GM10847 (cell line): ENCODE data around the gene DCUN1D2.

Experiments used
- POLR2A ChIP-seq: IDR thresholded peaks from 2 replicates; pipeline ENCODE4 v1.6.1; 2011; ENCODE audit not compliant: insufficient read length; ENCODE audit errors: extremely low read depth

Gene DCUN1D2

GRCh38 chr13:113490496-113491417 lies at the start of gene DCUN1D2:
TSS of gene DCUN1D2 (minus strand) at chr13:113490711. CDS start at chr13:113490669, 42 bp downstream.
- TF ChIP-seq POLR2A, result peak; percentile 75

DNA sequence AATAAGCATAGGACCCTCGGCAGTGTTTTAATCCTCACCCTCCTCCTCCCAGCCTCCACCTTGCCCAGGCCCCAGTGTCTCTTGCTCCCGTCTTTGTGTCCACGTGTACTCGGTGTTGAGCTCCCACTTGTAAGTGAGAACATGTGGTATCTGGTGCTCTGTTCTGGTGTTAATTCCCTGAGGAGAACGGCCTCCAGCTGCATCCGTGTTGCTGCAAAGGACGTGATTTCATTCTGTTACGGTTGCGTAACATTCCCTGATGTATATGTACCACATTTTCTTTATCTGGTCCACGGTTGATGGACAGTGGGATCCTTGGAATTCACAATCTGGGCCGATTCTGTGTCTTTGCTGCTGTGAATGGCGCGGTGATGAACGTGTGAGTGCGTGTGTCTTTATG lies 49.3 kb upstream of the DCUN1D2 start:
- no peak for TF ChIP-seq POLR2A

DNA sequence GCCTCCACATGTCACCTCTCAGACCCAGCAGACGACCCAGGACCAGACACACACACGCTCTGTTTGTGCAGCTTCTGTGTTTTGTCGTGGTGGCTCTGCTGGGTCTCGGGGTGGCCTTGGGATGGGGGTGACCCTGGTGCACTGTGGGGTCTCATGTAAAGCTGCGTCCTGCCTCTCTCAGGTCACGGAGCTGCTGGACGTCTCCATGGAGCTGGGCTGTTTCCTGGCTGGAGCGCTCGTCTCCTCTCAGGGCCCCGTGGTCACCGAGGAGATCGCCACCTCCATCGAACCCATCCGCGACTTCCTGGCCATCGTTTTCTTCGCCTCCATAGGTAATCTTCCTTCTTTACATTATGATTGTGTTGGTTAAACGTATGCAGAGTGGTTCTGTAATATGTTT lies 48.7 kb upstream of the DCUN1D2 start:
- no peak for TF ChIP-seq POLR2A

- TF ChIP-seq POLR2A, result no peak
Observed at GRCh38 chr13:113538689-113539058, 48.2 kb upstream of the DCUN1D2 start.

DNA sequence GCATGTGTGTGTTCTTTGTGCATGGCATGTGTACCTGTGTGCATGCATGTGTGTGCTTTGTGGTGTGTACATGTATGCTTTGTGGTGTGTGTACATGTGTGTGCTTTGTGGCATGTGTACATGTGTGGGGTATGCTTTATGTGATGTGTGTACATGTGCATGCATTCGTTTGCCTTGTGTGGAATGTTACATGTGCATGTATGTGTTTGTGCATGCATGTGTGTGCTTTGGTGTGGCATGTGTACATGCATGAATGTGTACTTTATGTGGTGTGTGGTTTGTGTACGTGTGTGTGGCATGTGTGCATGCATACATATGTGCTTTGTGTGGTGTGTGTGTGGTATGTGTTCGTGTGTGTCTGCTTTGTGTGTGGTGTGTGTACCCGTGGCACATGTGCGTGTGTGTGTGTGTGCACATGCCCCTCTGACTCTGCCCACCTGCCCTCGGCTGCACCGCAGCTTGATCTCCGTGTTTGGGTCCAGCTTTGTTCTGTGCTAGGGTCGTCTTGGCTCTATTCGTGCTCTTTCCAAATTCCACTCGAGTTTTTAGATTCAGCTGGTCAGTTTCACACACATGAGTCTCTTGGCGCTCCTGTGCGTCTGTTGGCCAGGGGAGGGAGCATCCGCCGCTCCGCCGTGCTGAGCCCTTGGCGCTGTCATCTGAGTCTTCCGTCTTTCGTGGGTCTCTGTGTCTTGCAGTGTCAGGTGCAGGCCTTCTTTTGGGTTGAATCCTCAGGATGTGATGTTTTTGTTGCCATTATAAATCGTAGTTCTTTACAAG lies 47.6 kb upstream of the DCUN1D2 start:
- TF ChIP-seq POLR2A, result no peak

GRCh38 chr13:113537205-113537604 lies 46.7 kb upstream of the DCUN1D2 start:
- TF ChIP-seq POLR2A, result no peak

GRCh38 chr13:113536461-113537110 lies 46.1 kb upstream of the DCUN1D2 start:
- TF ChIP-seq POLR2A, result no peak

- no peak for TF ChIP-seq POLR2A
Observed at GRCh38 chr13:113535381-113535781, 44.9 kb upstream of the DCUN1D2 start.

GRCh38 chr13:113534236-113534860 lies 43.8 kb upstream of the DCUN1D2 start:
- no peak for TF ChIP-seq POLR2A

DNA sequence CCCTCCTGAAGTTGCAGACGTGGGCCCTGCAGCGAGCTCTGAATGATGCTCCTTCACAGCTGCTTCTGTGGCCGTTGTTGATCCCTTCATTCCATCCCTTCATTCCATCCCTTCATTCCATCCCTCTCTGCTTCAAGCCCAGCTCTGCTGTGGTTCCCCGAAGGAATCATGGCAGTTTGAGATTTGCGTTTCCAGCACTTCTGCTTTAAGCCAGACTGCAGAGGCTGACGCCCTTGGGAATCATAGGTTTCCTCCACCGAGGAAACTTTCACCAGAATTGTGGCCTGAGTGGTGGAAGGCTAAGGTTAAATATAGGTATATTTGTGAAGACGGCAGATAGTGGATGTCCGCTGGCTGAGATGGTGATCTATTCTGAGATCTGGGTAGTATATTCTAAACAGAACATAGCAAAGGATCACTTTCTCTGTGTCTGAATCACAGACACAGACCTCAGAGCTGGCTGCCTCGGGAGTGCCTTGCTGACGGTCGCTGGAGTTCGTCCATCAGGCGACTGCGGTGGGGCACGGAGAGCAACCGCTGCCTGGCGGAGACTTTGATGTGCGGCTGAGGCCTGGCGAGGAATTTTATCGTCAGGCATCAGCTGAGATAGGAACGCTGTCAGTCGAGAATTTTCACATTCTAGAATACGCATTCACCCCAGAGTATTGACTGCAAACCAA lies 42.8 kb upstream of the DCUN1D2 start:
- no peak for TF ChIP-seq POLR2A

- TF ChIP-seq POLR2A, result no peak
Observed at GRCh38 chr13:113532156-113532806, 41.8 kb upstream of the DCUN1D2 start.

DNA sequence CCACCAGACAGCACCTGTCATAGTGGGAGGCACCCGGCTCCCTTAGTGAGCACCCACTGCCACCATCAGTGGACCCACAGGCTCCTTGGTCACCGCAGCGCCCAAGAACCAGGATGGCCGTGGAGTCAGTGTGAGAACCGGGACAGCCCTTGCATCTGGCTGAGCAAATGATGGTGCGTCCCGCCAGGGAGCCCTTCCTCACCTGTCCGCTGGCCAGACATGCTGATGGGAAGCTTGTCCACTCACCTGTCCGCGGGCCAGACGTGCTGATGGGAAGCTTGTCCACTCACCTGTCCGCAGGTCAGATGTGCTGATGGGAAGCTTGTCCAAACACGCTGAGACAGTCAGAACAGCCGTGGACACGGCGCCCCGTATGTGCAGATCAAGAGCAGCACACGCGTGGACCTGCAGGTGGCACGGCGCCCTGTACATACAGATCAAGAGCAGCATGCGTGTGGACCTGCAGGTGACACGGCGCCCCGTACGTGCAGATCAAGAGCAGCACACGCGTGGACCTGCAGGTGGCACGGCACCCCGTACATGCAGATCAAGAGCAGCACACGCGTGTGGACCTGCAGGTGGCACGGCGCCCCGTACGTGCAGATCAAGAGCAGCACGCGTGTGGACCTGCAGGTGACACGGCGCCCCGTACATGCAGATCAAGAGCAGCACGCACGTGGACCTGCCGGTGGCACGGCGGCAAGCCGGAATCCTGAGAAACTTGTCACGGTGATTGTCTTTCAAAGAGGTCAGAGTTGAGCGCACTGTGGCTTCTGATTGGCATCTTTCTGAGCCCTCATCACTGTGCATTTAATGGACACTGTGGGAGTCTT lies 40.7 kb upstream of the DCUN1D2 start:
- TF ChIP-seq POLR2A, result no peak

- TF ChIP-seq POLR2A, result no peak
Observed at GRCh38 chr13:113528813-113529180, 38.3 kb upstream of the DCUN1D2 start.

- TF ChIP-seq POLR2A, result no peak
Observed at GRCh38 chr13:113528101-113528812, 37.7 kb upstream of the DCUN1D2 start.
